Osteocyte (in vitro differentiated cells): Measurements from ENCODE around the gene GSX1. TPM values are rescaled to one million over a fixed set of nuclear protein-coding genes. Genes with fewer than 3 reads are reported as not detected.

ENCODE experiments used
- DNase-seq: peaks from one replicate; pipeline ENCODE4 v3.0.0; 2021; ENCODE audit warnings: mixed read lengths; ENCODE audit not compliant: unreplicated experiment; ENCODE audit errors: extremely low spot score
- H3K27ac Mint-ChIP-seq: one replicate; pipeline ENCODE4 v1.8.0; 2021; ENCODE audit warnings: mild to moderate bottlenecking, mixed read lengths; ENCODE audit not compliant: unreplicated experiment
- H3K27me3 Mint-ChIP-seq: one replicate; pipeline ENCODE4 v1.8.0; 2021; ENCODE audit warnings: mixed read lengths; ENCODE audit not compliant: unreplicated experiment
- H3K36me3 Mint-ChIP-seq: one replicate; pipeline ENCODE4 v1.8.0; 2021; ENCODE audit warnings: mixed read lengths; ENCODE audit not compliant: unreplicated experiment
- H3K4me1 Mint-ChIP-seq: one replicate; pipeline ENCODE4 v1.8.0; 2021; ENCODE audit warnings: mixed read lengths; ENCODE audit not compliant: unreplicated experiment
- H3K4me3 Mint-ChIP-seq: one replicate; pipeline ENCODE4 v1.8.0; 2021; ENCODE audit warnings: mild to moderate bottlenecking, moderate library complexity, mixed read lengths; ENCODE audit not compliant: unreplicated experiment
- H3K9me3 Mint-ChIP-seq: one replicate; pipeline ENCODE4 v1.8.0; 2021; ENCODE audit warnings: mixed read lengths; ENCODE audit not compliant: unreplicated experiment
- total RNA-seq: library from RNA; stranded (reverse); gene quantifications from 2 replicates; pipeline ENCODE4 v1.2.1, GENCODE V29; 2021
- TF ChIP-seq, protein P1 (sequence below): fragments of 200-600 bp; sonication (generic); IDR thresholded peaks from 2 replicates; pipeline ENCODE4 v1.5.0; 2021; ENCODE audit warnings: antibody characterized with exemption, mild to moderate bottlenecking, moderate library complexity

The GSX1 gene
- total RNA-seq, 1 donor from 2014 or later, result not detected

- no peaks in the 10 kb centered on the region for H3K36me3 Mint-ChIP-seq
- no peaks in the 10 kb centered on the region for H3K9me3 Mint-ChIP-seq
- TF ChIP-seq, protein P1, sequence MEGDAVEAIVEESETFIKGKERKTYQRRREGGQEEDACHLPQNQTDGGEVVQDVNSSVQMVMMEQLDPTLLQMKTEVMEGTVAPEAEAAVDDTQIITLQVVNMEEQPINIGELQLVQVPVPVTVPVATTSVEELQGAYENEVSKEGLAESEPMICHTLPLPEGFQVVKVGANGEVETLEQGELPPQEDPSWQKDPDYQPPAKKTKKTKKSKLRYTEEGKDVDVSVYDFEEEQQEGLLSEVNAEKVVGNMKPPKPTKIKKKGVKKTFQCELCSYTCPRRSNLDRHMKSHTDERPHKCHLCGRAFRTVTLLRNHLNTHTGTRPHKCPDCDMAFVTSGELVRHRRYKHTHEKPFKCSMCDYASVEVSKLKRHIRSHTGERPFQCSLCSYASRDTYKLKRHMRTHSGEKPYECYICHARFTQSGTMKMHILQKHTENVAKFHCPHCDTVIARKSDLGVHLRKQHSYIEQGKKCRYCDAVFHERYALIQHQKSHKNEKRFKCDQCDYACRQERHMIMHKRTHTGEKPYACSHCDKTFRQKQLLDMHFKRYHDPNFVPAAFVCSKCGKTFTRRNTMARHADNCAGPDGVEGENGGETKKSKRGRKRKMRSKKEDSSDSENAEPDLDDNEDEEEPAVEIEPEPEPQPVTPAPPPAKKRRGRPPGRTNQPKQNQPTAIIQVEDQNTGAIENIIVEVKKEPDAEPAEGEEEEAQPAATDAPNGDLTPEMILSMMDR, result no peak
- H3K27me3 Mint-ChIP-seq, result peaks cover 61% of the 10 kb centered on the region
- H3K4me3 Mint-ChIP-seq, result no peak overlapping the region
- DNase-seq, result no peak
- peaks cover 2% of the 10 kb centered on the region for H3K4me1 Mint-ChIP-seq
- no peak overlapping the region for H3K27ac Mint-ChIP-seq
These were observed 30.6 kb downstream of the GSX1 start for GRCh38 chr13:27822873-27823311.

- peaks cover 72% of the 10 kb centered on the region for H3K27me3 Mint-ChIP-seq
- no peak for DNase-seq
- no peak overlapping the region for H3K27ac Mint-ChIP-seq
- TF ChIP-seq, protein P1, result no peak
- peaks cover 2% of the 10 kb centered on the region for H3K4me1 Mint-ChIP-seq
- H3K36me3 Mint-ChIP-seq, result no peaks in the 10 kb centered on the region
- H3K4me3 Mint-ChIP-seq, result no peak overlapping the region
- H3K9me3 Mint-ChIP-seq, result no peaks in the 10 kb centered on the region
These were observed 31.8 kb downstream of the GSX1 start for GRCh38 chr13:27824121-27824520.

DNA sequence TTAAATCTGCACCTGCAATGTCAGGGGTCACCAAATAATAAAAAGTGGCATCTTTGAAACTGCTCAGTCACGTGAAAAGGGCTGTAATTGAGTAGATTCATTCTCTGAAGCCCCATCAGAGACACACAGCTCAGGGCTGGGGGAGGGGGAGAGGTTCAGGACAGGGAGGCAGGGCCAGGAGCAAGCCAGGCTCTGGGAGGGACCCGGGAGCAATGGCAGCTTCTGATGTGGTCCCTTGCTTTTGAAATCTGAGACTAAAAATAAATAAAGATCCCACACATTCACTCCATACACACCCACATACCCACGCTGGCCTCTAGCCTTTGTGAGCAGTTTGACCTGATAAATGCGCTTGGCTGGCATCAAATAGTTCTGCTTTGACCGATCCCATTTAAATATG, 32.8 kb downstream of the GSX1 start:
- Mint-ChIP-seq H3K27me3 (peaks cover 67% of the 10 kb centered on the region), H3K4me1 (peaks cover 2% of the 10 kb centered on the region)
- TF ChIP-seq, protein P1, result no peak

DNA sequence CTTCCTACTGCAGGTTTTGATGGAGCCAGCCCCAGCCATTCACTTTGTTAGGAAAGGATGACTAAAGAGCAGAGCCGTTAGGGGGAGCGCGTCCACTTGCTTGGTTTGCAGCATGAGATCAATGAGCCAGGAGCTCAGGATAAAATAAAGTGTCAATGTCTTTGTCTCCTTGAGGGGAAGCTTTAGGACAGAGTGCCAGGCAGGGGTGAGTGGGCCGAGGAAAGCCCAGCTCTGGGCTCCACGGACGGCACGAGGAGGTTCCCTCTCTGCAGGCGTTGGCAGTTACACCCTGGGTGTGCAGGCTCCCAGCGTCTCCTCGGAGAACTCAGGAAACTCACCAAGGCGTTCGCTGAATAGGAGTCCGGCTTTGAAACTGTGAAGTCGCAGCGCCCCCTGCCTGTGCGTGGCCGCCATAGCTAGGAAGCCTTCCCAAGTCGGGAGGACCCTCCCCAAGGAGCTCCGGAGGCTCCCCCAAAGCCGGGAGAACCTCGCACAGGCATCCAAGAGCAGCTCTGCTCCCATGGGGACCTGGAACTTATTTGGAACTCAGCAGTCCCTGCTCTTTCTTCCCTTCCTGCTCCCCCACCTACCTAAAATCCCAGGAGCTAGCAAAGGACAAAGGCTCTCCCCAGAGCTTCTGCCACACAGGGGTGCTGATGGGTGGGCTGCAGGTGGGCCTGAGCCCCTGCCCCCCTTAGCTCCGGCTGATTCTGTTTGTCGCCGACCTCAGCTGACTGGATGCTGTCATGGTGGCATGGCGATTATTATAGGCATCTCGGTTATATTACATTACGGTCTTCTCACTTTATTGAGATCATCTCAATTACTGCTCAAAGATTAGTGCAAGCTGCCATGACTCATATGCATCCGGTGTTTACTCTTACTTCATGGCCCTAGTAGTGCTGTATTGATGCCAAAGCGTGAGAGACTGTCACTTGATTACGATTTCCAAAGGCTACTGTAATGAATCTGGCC, 34.4 kb downstream of the GSX1 start:
- peaks cover 66% of the 10 kb centered on the region for H3K27me3 Mint-ChIP-seq
- no peak overlapping the region for H3K27ac Mint-ChIP-seq
- peak; percentile 92 for DNase-seq
- peak overlapping the region; percentile 68 for H3K4me3 Mint-ChIP-seq
- TF ChIP-seq, protein P1, result peak; percentile 95
- H3K4me1 Mint-ChIP-seq, result peaks cover 2% of the 10 kb centered on the region
- H3K9me3 Mint-ChIP-seq, result no peaks in the 10 kb centered on the region
- H3K36me3 Mint-ChIP-seq, result no peaks in the 10 kb centered on the region

More for the DNA sequence above, 32.8 kb downstream of the GSX1 start:
- no peaks in the 10 kb centered on the region for H3K36me3 Mint-ChIP-seq
- DNase-seq, result no peak
- no peak overlapping the region for H3K4me3 Mint-ChIP-seq
- no peak overlapping the region for H3K27ac Mint-ChIP-seq
- no peaks in the 10 kb centered on the region for H3K9me3 Mint-ChIP-seq

GRCh38 chr13:27827646-27828045, 35.4 kb downstream of the GSX1 start:
- Mint-ChIP-seq H3K4me3 (no peak overlapping the region), H3K36me3 (no peaks in the 10 kb centered on the region), H3K27me3 (peaks cover 65% of the 10 kb centered on the region), H3K4me1 (peaks cover 2% of the 10 kb centered on the region), H3K9me3 (no peaks in the 10 kb centered on the region), H3K27ac (no peak overlapping the region)
- TF ChIP-seq, protein P1, result no peak
- no peak for DNase-seq
